ENCODE results near the gene JAG2.
A peak's percentile ranks its signal among the peaks of the same experiment; 100 is the strongest.

JAG2 gene

DNA sequence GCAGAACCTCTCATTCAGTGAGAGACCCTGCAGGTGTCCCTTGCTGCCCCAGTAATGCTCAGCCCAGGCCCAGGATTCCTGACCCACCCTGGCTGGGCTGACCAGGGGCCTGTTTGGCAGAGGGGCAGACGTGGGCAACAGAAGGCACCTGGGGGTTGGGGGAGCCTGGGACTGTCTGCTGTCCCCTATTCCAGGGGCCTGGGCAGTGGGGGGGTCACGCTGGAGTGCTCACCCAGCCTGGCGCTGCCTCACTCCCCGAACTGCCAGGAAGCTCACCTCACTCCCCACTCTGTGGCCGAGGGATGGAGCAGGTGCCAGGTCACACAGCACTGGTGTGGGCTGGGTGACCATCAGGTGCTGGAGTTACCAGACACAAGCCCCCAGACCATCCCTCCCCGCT lies 35.1 kb upstream of the JAG2 start:
- DNase-seq (ENCODE audit: low read depth in 4 of 4, low spot score in 1 of 4) = no peak

DNA sequence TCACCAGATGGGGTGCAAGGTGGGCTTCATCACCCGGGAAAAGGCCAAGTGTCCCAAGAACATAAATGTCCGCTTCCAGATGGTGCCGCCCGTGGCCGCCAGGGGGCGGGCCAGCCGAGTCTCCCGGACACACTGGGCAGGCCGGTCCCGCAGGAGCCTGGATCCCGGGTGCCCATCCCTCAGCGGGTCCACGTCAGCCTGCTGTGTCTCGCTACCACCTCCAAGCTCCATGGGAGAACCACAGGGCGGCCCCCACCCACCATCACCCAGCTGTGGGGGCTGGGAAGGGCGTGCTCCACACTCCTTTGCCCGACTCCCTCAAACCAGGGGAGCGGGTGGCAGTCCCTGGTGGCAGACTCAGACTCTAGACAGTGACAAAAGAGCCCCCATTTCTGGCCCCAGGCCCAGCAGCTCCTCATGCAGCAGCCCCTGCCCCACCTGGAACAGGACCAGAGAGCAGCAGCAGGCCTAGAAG lies 34.5 kb upstream of the JAG2 start:
- DNase-seq (ENCODE audit: low read depth in 4 of 4, low spot score in 1 of 4) = peak; percentile 34 to 49 (median 36)

DNA sequence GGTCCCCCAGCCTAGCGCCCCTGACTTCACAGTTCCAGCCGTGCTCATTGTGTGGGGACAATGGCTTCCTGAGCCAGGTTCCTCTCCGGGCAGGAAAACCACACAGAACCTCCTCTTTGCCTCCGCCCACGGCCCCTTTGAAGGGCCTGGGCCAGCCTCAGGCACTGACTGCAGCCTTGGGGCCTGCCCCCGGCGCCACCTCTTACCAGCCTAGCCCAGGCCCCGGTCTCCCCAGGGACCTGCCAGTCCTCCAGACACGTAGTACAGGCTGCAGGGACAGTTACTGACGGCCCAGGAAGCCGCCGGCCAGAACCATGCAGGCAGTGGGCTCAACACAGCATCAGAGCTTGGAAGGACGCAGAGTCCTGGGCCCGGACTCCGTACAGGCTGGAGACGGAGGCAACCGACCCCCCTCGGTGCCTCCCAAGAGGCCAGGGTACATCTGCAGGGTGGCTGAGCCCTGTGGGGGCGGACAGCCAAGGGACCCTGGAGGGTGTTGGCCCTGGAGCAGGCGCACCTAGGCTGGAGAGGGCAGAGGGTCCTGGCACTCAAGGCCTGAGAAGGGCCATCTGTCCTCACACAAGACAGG lies 33.4 kb upstream of the JAG2 start:
- DNase-seq (ENCODE audit: low read depth in 4 of 4, low spot score in 1 of 4) = no peak

DNA sequence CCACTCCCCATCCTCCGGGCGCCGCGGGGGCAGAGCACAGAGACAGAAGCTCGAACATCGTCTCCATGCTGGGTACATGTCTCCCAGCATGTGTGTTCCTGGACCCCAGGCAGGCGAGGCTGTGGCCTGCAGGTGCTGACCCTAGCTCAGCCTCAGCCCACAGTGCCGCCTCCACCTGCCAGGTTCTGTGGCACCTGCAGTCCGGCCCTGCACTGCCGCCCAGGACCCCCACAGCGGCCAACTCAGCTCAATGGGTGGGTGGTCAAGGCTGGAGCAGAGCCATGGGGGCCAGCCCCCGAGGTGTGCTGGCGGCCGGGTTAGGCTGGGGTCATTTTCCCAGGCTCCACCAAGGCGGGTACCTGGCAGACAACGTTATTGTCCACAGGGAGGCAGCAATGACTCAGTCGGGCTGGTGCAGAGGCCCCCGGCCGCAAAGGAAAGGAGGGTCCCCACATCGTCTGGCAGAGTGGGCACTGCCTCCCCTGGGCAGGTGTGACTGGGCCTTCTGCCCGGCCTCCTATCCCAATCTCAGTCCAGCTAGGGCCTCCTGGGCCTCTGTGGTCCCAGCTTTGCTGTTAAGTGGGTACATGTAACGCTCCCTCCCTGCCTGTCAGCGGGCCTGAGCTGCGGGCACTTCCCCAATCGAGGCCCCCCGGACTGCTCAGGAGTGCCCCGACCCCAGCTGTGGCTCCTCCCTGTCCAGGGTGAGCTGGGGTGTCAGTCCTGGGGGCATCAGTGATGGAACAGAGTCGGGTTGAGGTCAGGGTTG lies 32.8 kb upstream of the JAG2 start:
- no peak for DNase-seq (ENCODE audit: low read depth in 4 of 4, low spot score in 1 of 4)

DNA sequence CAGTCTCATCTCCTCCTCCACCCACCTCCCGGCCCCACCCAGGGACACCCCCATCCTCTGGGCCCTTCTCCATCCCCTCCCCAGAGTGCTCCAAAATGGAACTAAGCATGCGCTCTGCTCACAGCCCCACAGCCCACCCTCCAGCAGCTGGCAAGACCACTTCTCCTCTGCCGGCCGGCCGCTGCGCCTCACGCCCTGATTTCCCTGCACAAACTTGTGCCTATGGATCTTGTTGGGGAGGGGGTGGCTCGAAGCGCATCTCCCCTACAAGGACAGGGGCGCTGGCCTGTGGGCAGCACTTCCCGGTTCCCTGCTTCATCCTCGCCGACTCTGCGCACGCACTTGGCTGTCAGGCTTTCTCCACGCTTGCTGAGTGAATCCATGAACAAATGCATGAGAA lies 32.1 kb upstream of the JAG2 start:
- no peak for DNase-seq (ENCODE audit: low read depth in 4 of 4, low spot score in 1 of 4)

DNA sequence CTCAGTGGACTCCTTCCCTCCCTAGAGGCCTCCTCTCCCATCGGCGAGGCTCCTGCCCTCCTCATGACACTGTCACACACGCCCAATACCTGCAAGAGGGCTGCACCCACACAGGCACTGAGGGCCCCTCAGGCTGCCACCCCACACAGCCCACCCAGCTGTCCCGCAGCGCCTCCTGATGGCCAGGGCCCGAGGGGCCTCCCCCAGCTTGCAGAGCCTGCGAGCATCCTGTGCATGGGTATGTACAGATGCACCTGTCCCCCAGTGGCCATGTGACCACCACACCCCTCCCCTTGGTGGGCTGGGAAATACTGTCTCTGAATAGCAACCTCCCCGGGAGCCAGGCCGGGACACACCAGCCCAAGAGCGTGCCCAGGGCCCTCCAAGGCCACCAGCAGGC lies 31.5 kb upstream of the JAG2 start:
- DNase-seq (ENCODE audit: low read depth in 4 of 4, low spot score in 1 of 4) = no peak

DNA sequence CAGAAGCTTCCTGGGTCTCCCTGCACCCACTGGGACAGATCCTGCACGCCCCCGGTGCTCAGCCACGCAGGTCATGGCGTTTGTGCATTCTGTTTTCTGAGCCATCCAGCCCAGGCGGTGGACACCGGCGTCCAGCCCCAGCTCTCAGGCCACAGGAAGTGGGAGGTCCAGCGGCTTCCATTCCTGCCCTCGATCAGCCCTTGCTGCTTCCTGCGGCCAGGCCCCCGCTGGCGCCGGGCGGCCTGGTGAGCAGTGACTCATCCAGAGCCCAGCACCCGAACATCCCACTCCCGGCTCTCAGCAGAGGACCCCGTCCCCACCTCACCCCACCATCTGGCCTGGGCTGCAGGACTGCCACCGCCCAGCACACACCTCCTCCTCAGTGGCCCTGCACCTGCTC lies 30.5 kb upstream of the JAG2 start:
- no peak for DNase-seq (ENCODE audit: low read depth in 4 of 4, low spot score in 1 of 4)

DNA sequence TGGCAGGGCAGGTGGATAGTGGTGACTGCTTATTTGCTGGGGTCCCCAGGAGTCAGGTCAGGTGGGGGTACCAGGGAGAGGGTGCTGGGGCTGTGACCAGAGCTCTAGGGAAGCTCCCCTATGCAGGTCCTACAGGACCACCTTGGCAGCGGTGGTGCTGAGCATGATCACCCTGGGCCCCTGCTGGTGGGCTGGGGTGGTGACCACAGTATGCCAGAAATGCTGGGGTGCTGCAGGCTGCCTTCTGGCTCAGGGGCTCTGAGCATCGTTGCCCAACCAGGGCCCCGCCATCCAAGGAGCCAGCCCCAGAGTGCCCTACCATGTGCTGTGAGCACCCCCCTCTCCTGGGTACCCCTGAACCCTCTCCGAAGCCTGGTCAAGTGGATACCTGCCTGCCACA lies 30.0 kb upstream of the JAG2 start:
- DNase-seq (ENCODE audit: low read depth in 4 of 4, low spot score in 1 of 4) = no peak

DNA sequence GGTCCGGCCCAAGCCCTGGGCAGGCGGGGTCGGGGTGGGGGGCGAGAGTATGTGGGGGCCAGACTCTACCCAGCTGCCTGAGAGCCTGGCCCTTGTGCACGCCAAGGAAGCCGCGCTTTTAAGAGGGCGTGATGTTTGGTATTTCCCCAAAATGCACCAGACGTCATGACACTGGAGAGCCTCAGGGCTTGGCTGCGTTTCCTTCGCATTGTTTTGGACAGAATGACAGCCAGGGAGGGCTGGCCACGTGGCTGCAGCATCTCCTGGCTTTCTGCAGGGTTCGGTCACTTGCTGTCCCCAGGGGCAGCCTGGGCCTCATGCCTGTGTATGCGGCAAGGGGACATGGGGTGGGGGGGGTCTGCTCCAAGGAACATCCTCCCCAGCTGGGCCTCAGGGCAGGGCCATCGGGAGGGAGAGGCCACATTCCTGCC lies 28.6 kb upstream of the JAG2 start:
- DNase-seq (ENCODE audit: low read depth in 4 of 4, low spot score in 1 of 4) = no peak

DNA sequence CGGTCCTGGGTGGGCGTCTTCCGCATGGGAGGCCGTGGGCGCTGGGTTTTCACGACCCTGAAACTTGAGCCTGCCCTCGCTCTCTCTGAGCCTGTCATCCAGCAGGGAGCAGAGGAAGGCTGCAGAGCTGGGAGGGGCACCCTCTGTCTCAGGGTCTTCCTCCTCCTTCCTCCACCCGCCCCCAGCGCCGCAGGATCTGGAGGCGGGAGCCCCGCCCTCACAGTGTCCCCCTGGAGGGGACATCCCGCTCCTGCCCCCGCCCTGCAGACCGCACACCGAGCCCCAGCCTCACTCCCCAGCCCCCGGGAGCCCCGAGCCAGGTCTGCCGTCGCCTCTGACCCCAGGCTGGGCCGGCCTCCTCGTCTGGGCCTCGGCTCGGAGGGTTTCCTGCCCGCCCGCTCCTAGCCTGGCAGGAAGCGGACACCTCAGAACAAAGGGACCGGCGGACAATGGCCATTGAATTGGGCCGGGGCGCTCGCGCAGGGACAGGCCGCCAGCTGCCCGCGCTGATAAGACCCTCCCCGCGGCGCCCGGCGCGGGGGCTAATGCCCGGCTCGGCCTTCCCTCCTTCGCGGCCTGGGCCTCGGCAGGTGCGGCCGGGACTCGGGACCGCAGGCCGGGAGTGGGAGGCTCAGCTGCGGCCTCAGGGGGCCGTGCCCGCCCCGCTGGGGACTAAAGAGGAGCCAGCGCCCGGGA lies 27.8 kb upstream of the JAG2 start:
- DNase-seq (ENCODE audit: low read depth in 4 of 4, low spot score in 1 of 4) = no peak

DNA sequence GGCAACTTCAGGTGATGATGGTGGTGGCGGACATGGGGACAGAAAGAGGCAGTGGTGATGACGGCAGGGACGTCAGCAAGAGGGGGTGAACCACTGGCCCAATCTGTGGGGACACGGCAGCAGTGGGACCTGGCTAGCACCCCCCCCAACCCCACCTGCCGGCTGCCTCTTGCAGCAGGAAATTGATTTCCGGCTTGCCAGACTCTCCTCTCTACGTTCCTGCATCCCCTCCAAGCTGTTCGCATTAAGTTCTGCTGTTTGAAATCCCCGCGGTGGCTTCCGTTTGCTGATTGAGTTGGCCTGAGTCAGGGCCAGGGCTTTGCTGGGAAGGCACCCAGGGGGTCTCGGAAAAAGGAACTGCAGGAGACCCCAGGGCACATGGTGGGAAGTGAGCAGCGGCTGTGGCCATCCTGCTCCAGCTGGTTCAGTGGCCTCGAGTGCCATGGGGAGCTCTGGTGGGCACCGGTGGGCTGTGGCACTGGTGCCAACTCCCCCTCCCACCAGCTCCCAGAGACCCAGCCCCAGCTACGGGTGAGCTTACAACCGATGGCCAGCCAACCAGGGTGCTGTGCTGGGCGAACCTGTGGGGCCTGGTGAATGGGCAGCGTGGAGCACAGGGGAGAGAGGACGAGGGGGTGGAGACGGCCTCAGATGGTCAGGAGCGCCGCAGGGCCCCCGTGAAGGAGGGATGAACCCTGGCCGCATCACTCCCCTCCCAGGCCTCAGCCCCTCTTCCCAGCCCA lies 27.1 kb upstream of the JAG2 start:
- no peak for DNase-seq (ENCODE audit: low read depth in 4 of 4, low spot score in 1 of 4)

DNA sequence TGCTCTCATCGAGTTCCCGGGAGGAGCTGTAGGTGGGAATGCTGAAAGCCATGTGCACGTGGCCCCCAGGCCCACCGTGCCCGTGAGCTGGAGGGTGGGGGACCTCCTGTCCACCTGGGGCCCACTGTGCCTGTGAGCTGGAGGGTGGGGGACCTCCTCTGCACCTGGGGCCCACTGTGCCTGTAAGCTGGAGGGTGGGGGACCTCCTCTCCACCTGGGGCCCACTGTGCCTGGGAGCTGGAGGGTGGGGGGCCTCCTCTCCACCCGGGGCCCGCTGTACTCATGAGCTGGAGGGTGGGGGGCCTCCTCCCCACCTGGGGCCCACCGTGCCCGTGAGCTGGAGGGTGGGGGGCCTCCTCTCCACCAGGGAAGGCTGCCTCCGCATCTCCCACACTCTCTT lies 26.5 kb upstream of the JAG2 start:
- DNase-seq (ENCODE audit: low read depth in 4 of 4, low spot score in 1 of 4) = no peak

DNA sequence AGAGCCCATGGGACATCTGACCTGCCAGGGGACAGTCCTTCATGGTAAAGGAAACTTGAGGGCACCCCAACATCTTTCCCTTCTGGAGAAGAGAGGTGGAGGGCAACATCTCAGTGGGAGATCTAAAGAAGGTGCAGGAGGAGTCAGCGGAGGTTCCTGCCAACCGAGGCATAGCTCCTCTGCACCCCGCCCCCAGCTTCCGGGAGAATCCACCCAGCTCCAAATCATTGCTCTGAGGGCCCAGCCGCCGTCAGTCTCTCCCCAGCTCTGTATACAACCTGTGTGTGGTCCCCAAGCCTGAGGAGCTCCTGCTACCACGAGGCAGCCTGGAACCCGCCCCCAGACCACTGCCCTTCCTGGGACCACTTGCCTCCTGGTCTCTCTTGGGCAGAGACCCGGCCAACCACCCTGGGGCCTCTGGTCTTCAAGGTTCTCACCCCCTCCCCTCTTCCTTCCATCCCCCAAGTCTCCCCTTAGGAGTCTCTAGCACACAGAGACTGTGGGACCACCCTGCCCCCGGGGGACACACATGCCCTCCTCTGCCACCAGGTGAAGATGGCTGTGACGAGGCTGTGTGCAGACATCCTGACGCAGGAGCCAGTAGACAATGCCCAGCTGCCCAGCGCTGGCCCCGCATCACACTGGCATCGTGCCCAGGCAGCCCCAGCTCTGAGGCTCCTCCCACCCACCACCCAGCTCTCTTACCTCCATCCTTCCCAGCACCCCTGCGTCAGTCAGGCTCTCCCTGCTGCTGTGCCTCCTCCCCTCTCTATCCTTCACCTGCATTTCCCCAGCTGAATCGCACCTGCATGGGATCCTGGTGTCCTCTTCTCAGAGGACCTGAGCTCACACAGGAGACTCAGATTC lies 25.6 kb upstream of the JAG2 start:
- no peak for DNase-seq (ENCODE audit: low read depth in 4 of 4, low spot score in 1 of 4)

DNA sequence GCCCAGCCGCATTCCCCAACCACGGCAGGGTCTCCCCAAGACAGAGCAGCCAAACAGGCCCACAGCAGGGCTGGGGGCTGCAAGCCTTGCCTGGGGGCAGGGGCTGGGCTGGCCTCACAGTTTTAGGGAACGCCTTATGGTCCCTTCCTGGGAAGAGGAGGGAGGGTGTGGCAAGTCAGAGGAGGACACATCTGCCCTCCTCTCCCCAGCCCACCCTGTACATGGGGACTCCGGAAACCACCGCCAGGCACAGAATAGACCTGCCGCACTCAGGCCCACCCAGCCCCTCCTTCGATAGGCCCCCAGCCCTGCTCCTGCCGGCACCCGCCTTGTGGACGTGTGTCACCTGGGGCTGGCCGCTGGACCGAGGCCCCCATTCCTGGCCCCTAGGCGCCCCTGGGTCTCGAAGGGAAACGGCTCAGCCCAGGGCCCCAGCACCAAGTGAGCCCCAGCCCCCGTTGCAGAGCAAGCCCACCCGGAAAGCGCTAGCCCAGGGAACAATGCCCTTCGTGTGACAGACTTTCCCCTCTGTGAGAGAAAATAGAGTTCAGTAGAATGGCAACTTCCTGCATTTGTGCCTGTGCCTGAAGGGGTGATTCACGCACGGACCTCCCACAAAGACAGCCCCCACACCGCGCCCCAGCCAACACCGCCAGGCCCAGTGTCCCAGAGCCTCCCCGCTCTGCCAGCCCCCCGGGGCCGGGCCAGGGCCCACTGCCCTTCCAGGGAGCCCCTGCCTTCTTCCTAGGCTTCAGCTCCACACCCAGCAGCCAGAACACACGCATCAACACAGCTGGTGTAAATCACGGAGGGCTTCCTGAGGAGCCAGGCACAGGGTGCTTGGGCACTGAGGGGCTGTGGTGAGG lies 24.5 kb upstream of the JAG2 start:
- no peak for DNase-seq (ENCODE audit: low read depth in 4 of 4, low spot score in 1 of 4)

DNA sequence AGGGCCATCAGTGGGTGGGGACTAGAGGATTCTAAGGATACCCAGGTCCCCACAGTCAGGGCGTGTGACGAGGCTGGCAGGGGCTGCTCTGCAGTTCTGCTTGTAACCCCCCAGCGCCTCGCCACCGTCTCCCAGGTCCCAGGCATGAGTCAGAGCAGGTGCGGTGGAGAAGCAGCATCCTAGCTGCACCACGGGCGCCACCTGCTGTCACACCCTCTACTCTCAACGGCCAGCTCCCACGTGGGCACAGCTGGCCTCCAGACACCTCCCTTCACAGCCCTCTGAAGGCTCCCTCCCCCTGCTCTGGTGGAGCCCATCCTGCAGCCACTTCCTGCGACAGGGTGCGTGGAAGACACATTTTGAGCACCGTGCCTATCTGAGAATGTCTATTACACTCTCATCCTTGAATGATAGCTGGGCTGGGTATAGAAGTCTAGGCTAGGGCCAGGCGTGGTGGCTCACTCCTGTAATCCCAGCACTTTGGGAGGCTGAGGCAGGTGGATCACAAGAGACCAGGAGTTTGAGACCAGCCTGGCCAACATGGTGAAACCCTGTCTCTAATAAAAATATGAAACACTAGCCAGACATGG lies 19.5 kb upstream of the JAG2 start:
- no peak for DNase-seq (ENCODE audit: low read depth in 4 of 4, low spot score in 1 of 4)

DNA sequence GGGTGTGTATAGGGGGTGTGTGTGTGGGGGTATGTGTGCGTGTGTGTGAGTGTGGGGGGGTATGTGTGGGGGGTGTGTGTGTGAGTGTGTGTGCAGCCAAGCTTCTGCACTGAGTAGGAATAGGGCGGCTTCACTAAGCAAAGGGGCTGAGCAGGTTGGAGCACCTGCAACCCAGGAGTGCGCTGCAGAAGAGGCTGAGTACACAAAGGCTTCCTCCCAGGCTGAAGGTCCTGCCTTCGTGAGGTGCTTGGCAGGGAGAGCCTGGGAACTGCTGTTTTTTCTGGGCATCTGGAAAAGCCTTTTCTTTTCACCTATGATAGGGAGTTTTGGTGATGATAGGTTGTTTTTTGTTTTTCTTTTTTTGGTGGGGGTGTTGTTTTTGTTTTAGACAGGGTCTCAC lies 18.5 kb upstream of the JAG2 start:
- no peak for DNase-seq (ENCODE audit: low read depth in 4 of 4, low spot score in 1 of 4)

DNA sequence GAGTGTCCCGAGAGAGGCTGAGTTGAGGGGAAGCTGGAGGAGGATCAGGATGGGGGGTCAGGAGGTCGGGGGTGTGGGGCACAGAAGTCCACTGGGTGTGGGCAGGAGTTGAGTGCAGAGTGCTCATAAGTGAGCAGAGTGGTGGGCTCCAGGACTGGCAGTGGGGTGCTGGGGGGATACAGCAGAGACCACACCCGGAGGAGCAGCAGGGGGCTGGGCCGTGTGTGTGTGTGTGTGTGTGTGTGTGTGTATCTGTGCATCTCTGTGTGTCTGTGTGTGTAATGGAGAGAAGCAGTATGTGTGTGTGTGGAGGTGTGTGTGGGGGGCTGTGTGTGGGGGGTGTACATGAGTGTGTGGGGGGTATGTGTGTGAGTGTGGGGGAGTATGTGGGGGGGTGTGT lies 17.4 kb upstream of the JAG2 start:
- no peak for DNase-seq (ENCODE audit: low read depth in 4 of 4, low spot score in 1 of 4)

DNA sequence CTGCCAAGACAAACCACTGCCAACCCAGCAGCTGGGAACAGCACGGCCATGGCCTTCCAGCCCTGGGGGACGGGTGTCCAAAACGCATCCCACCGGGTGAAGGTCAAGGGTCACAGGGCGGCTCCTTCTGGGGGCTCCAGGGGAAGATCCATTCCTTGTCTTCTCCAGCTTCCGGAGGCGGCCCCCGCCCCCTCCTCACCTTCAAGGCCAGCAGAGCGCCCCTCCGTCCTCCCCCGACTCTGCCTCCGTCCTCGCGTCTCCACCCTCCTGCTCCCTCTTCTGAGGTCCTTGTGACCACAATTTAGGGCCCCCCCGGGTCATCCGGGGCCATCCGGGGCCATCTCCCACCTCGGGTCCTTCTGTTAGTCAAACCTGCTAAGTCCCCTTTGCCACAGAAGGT lies 16.4 kb upstream of the JAG2 start:
- DNase-seq (ENCODE audit: low read depth in 4 of 4, low spot score in 1 of 4) = no peak

DNA sequence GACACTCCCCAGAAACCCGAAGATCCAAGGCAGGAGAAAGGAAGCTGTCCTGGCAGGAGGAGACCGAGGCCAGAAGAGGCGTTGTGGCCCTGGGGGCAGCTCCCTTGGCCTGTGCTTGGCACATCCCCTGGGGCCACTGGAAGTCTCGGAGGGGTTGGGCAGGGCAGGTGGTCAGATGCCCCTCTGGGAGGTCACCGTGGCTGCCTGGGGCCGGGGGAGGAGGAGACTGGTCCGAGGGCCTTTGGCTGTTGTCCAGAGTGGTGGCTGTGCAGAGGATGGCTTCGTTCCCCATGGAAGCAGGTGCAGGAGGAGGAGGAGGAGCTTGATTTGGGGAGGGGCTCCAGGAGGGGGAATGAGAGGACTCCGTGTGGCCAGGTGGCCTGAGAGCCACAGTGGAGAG lies 15.9 kb upstream of the JAG2 start:
- DNase-seq (ENCODE audit: low read depth in 4 of 4, low spot score in 1 of 4) = no peak

All from stimulated activated CD4-positive, alpha-beta T cell treated with anti-CD3 and anti-CD28 coated beads, Interleukin-1b, Interleukin-23, amount 100 ng/mL, for 24 hours (primary cell).